ENCODE data around the gene DYNLL1. TPM values are rescaled to one million over a fixed set of nuclear protein-coding genes. Genes with fewer than 3 reads are reported as not detected.

Gene DYNLL1
- total and polyA plus RNA-seq, 2 donors (not counting 1 experiment from before 2014, with no cell fraction given) = 289 to 616 TPM

DNA sequence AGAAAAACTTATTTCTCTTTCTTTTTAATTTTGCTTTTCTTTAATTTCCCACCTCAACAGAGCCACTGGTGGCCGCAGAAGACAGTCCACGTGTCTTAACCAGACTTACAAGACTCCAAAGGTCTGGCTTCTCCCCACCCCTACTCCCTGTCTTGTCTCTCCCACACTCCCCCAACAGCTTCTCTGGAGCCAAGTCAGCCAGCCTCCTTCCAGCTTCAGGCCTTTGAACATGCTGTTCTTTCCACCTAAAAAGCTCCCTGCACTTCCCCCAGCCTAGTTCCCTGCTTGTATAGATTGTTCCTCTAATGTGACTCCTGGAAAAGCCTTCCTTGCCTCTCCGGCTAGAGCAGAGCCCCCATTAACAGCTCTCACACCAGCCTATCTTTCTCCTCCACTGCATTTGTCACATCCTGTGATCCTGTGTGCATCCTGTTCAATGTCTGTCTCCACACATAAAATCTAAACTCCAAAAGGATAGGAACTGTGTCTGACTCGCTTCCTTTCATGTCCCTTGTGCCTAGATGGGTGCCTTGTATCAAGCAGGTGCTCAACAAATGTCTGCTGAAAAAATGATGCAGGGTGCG is 7.8 kb upstream of the DYNLL1 start:
- no peak overlapping the region for H3K4me2 ChIP-seq (ENCODE audit: extremely low read depth, insufficient read depth, low read length)
- no peak overlapping the region for H3K27ac ChIP-seq (ENCODE audit: insufficient read depth, low read length)
- no peaks in the 10 kb centered on the region for H3K27me3 ChIP-seq (ENCODE audit: control insufficient read depth, insufficient read depth, low read length)
- TF ChIP-seq, protein P1, sequence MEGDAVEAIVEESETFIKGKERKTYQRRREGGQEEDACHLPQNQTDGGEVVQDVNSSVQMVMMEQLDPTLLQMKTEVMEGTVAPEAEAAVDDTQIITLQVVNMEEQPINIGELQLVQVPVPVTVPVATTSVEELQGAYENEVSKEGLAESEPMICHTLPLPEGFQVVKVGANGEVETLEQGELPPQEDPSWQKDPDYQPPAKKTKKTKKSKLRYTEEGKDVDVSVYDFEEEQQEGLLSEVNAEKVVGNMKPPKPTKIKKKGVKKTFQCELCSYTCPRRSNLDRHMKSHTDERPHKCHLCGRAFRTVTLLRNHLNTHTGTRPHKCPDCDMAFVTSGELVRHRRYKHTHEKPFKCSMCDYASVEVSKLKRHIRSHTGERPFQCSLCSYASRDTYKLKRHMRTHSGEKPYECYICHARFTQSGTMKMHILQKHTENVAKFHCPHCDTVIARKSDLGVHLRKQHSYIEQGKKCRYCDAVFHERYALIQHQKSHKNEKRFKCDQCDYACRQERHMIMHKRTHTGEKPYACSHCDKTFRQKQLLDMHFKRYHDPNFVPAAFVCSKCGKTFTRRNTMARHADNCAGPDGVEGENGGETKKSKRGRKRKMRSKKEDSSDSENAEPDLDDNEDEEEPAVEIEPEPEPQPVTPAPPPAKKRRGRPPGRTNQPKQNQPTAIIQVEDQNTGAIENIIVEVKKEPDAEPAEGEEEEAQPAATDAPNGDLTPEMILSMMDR (conservative IDR thresholded peaks at IDR 0.05 in 1 of 2, IDR thresholded peaks at IDR 0.05 in 1 of 2; ENCODE audit: low read depth in 1 of 2, low read length in 2 of 2) = no peak
- TF ChIP-seq EZH2 (IDR thresholded peaks at IDR 0.05; ENCODE audit: low read length, missing control alignments) = no peak
- no peak overlapping the region for H3K4me3 ChIP-seq (replicated peaks in 1 of 4; ENCODE audit: control extremely low read depth in 1 of 4, insufficient read depth in 1 of 4, low read depth in 3 of 4, low read length in 4 of 4)
- H4K20me1 ChIP-seq (ENCODE audit: control insufficient read depth, extremely low read depth, insufficient read depth, low read length) = no peaks in the 10 kb centered on the region
- H3K9ac ChIP-seq (ENCODE audit: insufficient read depth, low read length) = no peak overlapping the region
- no peaks in the 10 kb centered on the region for H3K36me3 ChIP-seq (ENCODE audit: control insufficient read depth, insufficient read depth, low read length)
- H2AFZ ChIP-seq (ENCODE audit: low read length) = no peak overlapping the region
- no peak for DNase-seq (ENCODE audit: low read depth in 2 of 2)
- H3K79me2 ChIP-seq (ENCODE audit: control insufficient read depth, insufficient read depth, low read length) = no peaks in the 10 kb centered on the region
- H3K9me3 ChIP-seq (ENCODE audit: control insufficient read depth, insufficient read depth, low read depth, low read length) = no peaks in the 10 kb centered on the region
- H3K4me1 ChIP-seq (ENCODE audit: control insufficient read depth, extremely low read depth, insufficient read depth, low read length) = no peaks in the 10 kb centered on the region

DNA sequence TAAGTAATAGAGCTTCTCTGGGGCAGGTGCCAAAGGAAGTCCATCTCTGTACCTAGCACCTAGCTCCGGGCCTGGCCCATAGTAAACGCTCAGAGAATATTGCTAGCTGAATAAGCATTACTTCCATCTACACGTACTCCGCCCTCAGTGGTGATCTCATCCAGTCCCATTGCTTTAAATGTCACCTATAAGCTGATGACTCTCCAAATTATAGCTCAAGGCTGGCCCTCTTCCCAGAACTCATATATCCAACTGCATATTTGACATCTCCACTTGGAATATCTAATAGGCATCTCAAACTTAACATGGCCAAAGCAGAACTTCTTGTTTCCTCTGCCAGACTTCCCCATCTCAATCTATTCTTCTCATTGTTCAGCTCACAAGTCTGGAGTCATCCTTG is 6.9 kb upstream of the DYNLL1 start:
- Histone ChIP-seq H3K4me3 (replicated peaks in 1 of 4; ENCODE audit: control extremely low read depth in 1 of 4, insufficient read depth in 1 of 4, low read depth in 3 of 4, low read length in 4 of 4) (no peak overlapping the region), H4K20me1 (ENCODE audit: control insufficient read depth, extremely low read depth, insufficient read depth, low read length) (no peaks in the 10 kb centered on the region), H3K4me1 (ENCODE audit: control insufficient read depth, extremely low read depth, insufficient read depth, low read length) (no peaks in the 10 kb centered on the region), H3K4me2 (ENCODE audit: extremely low read depth, insufficient read depth, low read length) (no peak overlapping the region), H3K27ac (ENCODE audit: insufficient read depth, low read length) (no peak overlapping the region), H3K9ac (ENCODE audit: insufficient read depth, low read length) (no peak overlapping the region), H3K27me3 (ENCODE audit: control insufficient read depth, insufficient read depth, low read length) (no peaks in the 10 kb centered on the region), H2AFZ (ENCODE audit: low read length) (no peak overlapping the region), H3K79me2 (ENCODE audit: control insufficient read depth, insufficient read depth, low read length) (no peaks in the 10 kb centered on the region), H3K36me3 (ENCODE audit: control insufficient read depth, insufficient read depth, low read length) (no peaks in the 10 kb centered on the region), H3K9me3 (ENCODE audit: control insufficient read depth, insufficient read depth, low read depth, low read length) (no peaks in the 10 kb centered on the region)
- peak in 1 of 2 donors; percentile 68 for DNase-seq (ENCODE audit: low read depth in 2 of 2)
- TF ChIP-seq, protein P1 (conservative IDR thresholded peaks at IDR 0.05 in 1 of 2, IDR thresholded peaks at IDR 0.05 in 1 of 2; ENCODE audit: low read depth in 1 of 2, low read length in 2 of 2) = no peak
- no peak for TF ChIP-seq EZH2 (IDR thresholded peaks at IDR 0.05; ENCODE audit: low read length, missing control alignments)

DNA sequence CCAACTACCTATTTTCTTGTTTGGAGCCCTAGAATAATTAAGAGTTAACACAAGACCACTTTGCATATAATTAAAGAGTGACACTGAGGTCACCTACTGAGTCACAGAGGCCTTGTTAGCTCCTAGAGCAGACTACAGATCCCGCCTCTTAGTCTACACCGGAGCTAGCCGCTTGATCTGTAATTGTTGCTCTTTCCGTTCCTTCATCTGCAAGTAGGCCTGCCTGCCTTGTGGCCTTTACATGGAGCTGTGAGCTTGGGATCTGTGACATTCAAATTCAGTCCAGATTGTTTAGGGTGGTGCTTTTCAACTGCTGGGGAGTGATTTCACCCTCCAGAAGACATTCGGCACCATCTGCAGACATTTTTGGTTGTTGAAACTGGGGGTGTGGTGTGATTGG is 5.6 kb upstream of the DYNLL1 start:
- H2AFZ ChIP-seq (ENCODE audit: low read length) = no peak overlapping the region
- H3K4me3 ChIP-seq (replicated peaks in 1 of 4; ENCODE audit: control extremely low read depth in 1 of 4, insufficient read depth in 1 of 4, low read depth in 3 of 4, low read length in 4 of 4) = no peak overlapping the region
- DNase-seq (ENCODE audit: low read depth in 2 of 2) = no peak
- no peaks in the 10 kb centered on the region for H4K20me1 ChIP-seq (ENCODE audit: control insufficient read depth, extremely low read depth, insufficient read depth, low read length)
- H3K27ac ChIP-seq (ENCODE audit: insufficient read depth, low read length) = no peak overlapping the region
- no peaks in the 10 kb centered on the region for H3K27me3 ChIP-seq (ENCODE audit: control insufficient read depth, insufficient read depth, low read length)
- H3K9ac ChIP-seq (ENCODE audit: insufficient read depth, low read length) = no peak overlapping the region
- H3K4me2 ChIP-seq (ENCODE audit: extremely low read depth, insufficient read depth, low read length) = no peak overlapping the region
- peaks cover 3% of the 10 kb centered on the region for H3K79me2 ChIP-seq (ENCODE audit: control insufficient read depth, insufficient read depth, low read length)
- no peaks in the 10 kb centered on the region for H3K36me3 ChIP-seq (ENCODE audit: control insufficient read depth, insufficient read depth, low read length)
- no peak for TF ChIP-seq EZH2 (IDR thresholded peaks at IDR 0.05; ENCODE audit: low read length, missing control alignments)
- TF ChIP-seq, protein P1 (conservative IDR thresholded peaks at IDR 0.05 in 1 of 2, IDR thresholded peaks at IDR 0.05 in 1 of 2; ENCODE audit: low read depth in 1 of 2, low read length in 2 of 2) = no peak
- H3K4me1 ChIP-seq (ENCODE audit: control insufficient read depth, extremely low read depth, insufficient read depth, low read length) = no peaks in the 10 kb centered on the region
- no peaks in the 10 kb centered on the region for H3K9me3 ChIP-seq (ENCODE audit: control insufficient read depth, insufficient read depth, low read depth, low read length)

Measured in fibroblast of lung (primary cell).